ENCODE measurements around the gene NOTCH3.

The NOTCH3 gene

GRCh38 chr19:15142313-15142712 is 58.5 kb downstream of the NOTCH3 start:
- TF ChIP-seq CTCF (IDR thresholded peaks at IDR 0.05) (no peak), ZFX (IDR thresholded peaks at IDR 0.05; ENCODE audit: borderline replicate concordance) (no peak)
- no peak overlapping the region for H3K27ac ChIP-seq

- TF ChIP-seq ZFX (IDR thresholded peaks at IDR 0.05; ENCODE audit: borderline replicate concordance) (no peak), CTCF (IDR thresholded peaks at IDR 0.05) (no peak)
- H3K27ac ChIP-seq, result no peak overlapping the region
These were observed 59.7 kb downstream of the NOTCH3 start for GRCh38 chr19:15141143-15141542.

GRCh38 chr19:15138427-15138826 is 62.4 kb downstream of the NOTCH3 start:
- no peak for TF ChIP-seq ZFX (IDR thresholded peaks at IDR 0.05; ENCODE audit: borderline replicate concordance)
- no peak for TF ChIP-seq CTCF (IDR thresholded peaks at IDR 0.05)
- no peak overlapping the region for H3K27ac ChIP-seq

- H3K27ac ChIP-seq, result no peak overlapping the region
- TF ChIP-seq CTCF (IDR thresholded peaks at IDR 0.05) (no peak), ZFX (IDR thresholded peaks at IDR 0.05; ENCODE audit: borderline replicate concordance) (no peak)
These were observed 63.0 kb downstream of the NOTCH3 start for GRCh38 chr19:15137777-15138176.

GRCh38 chr19:15136234-15136954 is 64.4 kb downstream of the NOTCH3 start:
- TF ChIP-seq CTCF (IDR thresholded peaks at IDR 0.05) (no peak), ZFX (IDR thresholded peaks at IDR 0.05; ENCODE audit: borderline replicate concordance) (no peak)
- no peak overlapping the region for H3K27ac ChIP-seq

- no peak overlapping the region for H3K27ac ChIP-seq
- TF ChIP-seq CTCF (IDR thresholded peaks at IDR 0.05) (no peak), ZFX (IDR thresholded peaks at IDR 0.05; ENCODE audit: borderline replicate concordance) (no peak)
These were observed 70.8 kb downstream of the NOTCH3 start for GRCh38 chr19:15129856-15130585.

GRCh38 chr19:15128162-15128770 is 72.5 kb downstream of the NOTCH3 start:
- H3K27ac ChIP-seq, result no peak overlapping the region
- TF ChIP-seq ZFX (IDR thresholded peaks at IDR 0.05; ENCODE audit: borderline replicate concordance) (no peak), CTCF (IDR thresholded peaks at IDR 0.05) (no peak)
